ENCODE measurements around the gene UBN1.

- TF ChIP-seq POLR2A (IDR thresholded peaks at IDR 0.05; ENCODE audit: low read depth) (no peak), CTCF (IDR thresholded peaks at IDR 0.05) (no peak), POLR2AphosphoS5 (IDR thresholded peaks at IDR 0.05) (no peak), EP300 (IDR thresholded peaks at IDR 0.05) (no peak)
Observed at GRCh38 chr16:4874666-4875065, 27.4 kb downstream of the UBN1 start.

Measured in esophagus muscularis mucosa (tissue), 4 donors.